LNCaP clone FGC (cell line): ENCODE data around the gene BIVM.

Source experiments
- DNase-seq: peaks from one replicate; pipeline ENCODE4 v3.0.0-alpha.2; 2011; ENCODE audit warnings: low read depth
- H3K4me3 ChIP-seq: 2 replicates; pipeline ENCODE4 v1.5.1; 2011; ENCODE audit warnings: mild to moderate bottlenecking, low read depth, low read length, control low read depth
- TF ChIP-seq, protein P1 (sequence below): IDR thresholded peaks from 2 replicates; pipeline ENCODE4 v1.5.1; 2012; ENCODE audit warnings: mild to moderate bottlenecking; ENCODE audit not compliant: control insufficient read depth, insufficient read depth; ENCODE audit errors: extremely low read depth

Gene BIVM

DNA sequence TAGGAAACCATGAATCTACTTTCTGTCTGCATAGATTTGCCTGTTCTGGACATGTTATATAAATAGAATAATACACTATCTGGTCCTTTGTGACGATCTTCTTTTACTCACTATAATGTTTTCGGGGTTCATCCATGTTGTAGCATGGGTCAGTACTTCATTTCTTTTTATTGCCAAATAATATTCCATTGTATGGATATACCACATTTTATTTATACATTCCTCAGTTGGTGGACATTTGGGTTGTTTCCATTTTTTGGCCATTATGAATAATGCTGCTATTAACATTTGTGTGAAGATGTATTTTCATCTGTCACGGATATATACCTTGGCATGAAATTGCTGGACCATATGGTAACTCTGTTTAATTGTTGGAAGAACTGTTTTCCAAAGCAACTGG is 6.8 kb downstream of the BIVM start:
- TF ChIP-seq, protein P1, sequence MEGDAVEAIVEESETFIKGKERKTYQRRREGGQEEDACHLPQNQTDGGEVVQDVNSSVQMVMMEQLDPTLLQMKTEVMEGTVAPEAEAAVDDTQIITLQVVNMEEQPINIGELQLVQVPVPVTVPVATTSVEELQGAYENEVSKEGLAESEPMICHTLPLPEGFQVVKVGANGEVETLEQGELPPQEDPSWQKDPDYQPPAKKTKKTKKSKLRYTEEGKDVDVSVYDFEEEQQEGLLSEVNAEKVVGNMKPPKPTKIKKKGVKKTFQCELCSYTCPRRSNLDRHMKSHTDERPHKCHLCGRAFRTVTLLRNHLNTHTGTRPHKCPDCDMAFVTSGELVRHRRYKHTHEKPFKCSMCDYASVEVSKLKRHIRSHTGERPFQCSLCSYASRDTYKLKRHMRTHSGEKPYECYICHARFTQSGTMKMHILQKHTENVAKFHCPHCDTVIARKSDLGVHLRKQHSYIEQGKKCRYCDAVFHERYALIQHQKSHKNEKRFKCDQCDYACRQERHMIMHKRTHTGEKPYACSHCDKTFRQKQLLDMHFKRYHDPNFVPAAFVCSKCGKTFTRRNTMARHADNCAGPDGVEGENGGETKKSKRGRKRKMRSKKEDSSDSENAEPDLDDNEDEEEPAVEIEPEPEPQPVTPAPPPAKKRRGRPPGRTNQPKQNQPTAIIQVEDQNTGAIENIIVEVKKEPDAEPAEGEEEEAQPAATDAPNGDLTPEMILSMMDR: no peak
- DNase-seq: no peak
- no peak overlapping the region for H3K4me3 ChIP-seq

DNA sequence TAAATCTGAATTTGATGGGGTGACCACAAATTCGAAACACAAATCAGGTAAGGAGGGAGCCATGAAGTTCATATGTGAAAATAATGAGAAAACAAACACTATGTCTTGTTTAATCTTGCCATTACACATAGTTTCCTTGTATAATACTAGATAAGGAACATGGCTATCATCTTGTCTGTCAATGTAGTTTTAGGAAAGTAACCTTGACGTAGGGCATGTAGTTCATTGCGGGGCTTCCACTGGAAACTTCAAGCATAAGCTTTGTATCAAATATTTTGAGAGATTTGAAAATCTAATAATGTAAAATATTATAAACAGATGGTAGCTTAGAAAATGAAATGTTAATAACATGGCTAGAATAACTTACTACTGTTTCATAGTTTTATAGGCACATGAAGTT is 8.8 kb downstream of the BIVM start:
- TF ChIP-seq, protein P1: no peak
- no peak for DNase-seq
- no peak overlapping the region for H3K4me3 ChIP-seq

DNA sequence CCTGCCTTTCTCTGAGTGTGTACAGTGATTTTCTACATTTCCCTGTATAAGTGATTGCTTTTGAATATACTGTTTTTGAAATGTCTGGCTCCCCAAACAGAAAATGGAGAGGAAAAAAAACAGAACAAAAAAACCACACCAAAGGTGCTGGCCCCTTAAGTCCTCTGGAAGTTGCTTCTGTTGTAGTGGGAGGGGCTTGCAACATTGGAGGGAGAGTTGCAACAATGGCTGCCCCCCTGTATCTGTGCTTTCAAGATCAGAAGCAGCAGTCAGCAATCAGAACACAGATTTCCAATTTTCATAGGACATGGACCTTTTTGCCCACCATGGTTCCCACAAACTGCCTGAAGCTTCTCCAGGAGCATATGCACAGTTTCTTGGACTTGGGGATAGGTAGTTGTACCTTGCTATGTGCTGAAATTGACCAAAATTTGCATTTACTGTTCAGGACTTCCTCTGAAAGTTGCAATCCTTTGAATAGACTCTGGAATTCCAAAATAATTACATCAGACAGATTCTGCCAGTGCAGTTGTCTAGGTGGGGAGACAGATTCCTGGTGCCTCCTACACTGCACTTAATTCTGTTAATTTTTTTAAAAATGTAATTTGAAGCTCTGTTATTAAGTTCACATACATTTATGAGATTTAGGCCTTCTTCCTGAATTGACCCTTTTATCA is 13.8 kb downstream of the BIVM start:
- TF ChIP-seq, protein P1: no peak

DNA sequence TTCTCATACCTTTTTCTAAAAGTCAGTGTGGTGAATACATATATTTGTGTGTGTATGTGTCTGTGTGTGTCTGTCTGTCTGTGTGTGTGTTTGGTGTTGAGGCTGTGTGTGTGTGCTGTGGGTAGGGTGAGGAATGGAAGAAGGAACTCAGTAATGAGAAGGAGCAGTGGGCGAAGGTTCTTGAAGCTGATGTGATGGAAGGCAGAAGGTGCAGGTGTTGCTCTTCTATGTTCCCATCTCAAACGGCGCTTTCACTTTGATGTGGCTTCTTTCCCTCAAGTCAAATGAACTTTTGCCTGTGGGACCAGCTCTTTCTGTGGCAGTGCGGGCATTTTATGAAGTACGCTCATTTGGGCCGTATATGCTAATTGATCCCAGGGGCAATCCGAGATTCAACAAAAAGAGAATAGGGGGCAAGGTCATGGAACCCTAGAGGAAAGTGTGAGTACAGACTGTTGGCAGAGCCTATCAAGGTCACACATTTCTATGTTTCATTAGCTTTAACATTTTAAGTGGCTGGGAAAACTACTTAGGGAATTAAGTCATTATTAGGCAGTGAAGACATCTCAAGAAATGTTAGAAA is 15.2 kb downstream of the BIVM start:
- H3K4me3 ChIP-seq: no peak overlapping the region
- TF ChIP-seq, protein P1: no peak

More for the DNA sequence above, 13.8 kb downstream of the BIVM start:
- H3K4me3 ChIP-seq: no peak overlapping the region
- no peak for DNase-seq

DNA sequence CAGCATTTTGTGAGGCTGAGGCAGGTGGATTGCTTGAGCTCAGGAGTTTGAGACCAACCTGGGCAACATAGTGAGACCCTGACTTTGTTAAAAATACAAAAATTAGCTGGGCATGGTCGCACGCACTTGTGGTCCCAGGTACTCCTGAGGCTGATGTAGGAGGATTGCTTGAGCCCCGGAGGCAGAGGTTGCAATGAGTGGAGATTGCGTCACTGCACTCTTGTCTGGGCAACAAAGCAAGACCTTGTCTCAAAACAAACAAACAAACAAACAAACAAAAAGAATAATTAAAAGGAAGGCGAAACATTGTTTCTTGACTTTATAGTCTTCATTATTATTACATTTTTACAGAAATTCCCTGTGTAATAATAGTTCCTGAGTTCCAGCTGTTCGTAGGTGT is 15.9 kb downstream of the BIVM start:
- no peak for DNase-seq
- TF ChIP-seq, protein P1: no peak
- no peak overlapping the region for H3K4me3 ChIP-seq

More for the DNA sequence above, 15.2 kb downstream of the BIVM start:
- no peak for DNase-seq

DNA sequence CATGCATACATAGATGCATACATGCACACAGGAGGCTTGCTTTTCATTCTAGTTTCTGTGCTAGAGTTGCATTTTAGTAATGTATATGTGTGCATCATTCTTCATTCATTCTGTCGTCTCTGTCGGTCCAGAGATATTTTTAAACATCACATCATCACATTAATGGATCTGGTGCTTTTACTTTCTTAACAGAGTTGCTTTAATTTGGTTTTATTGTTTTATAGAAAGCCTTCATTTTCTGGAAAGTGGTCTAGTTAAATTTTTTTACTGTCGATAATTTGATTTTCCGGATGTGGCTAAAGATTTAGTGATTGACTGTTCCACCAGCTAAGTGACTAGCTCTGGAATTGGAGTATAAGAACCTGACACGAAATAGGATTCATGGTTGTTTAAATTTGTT is 16.9 kb downstream of the BIVM start:
- TF ChIP-seq, protein P1: no peak
- no peak overlapping the region for H3K4me3 ChIP-seq

DNA sequence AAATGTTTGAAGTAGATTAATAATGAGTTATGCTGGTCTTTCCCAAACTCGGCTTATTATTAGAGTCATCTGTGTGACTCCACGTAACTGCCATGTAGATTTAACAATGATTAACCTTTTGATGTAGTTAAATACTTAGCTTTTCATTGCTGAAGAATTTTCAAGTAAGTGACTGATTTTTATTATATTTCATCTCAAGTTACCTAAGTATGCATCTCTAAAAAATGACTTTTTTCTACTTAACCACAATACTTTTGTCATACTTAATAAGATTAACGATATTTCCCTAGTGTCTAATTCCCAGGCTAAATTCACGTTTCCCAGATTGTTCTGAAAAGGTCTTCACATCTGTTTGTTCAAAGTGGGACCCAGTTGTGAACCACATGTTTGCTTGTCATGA is 17.8 kb downstream of the BIVM start:
- H3K4me3 ChIP-seq: no peak overlapping the region
- DNase-seq: no peak
- TF ChIP-seq, protein P1: no peak

More for the DNA sequence above, 16.9 kb downstream of the BIVM start:
- no peak for DNase-seq
